Small intestine (tissue), 7 donors: ENCODE measurements around the gene CFAP52. TPM values are rescaled to one million over a fixed set of nuclear protein-coding genes. Genes with fewer than 3 reads are reported as not detected.

Source experiments
- DNase-seq, 2 donors: peaks; one replicate each; pipeline versions ENCODE4 v3.0.0 to v3.0.0-alpha.2; 2013
- FAIRE-seq: peaks from 2 replicates; lab custom pipeline; 2012; peaks lifted over from hg19 to GRCh38; lab: Jason Lieb, UNC
- H3K27ac ChIP-seq, 3 donors: one replicate each; pipeline ENCODE4 v1.5.1; 2013; ENCODE audit warnings: low read length in 2 of 3, mild to moderate bottlenecking in 2 of 3, control low read depth in 1 of 3, inconsistent platforms in 1 of 3, low read depth in 1 of 3, moderate library complexity in 1 of 3
- H3K27me3 ChIP-seq, 3 donors: one replicate each; pipeline ENCODE4 v1.6.1; 2013; ENCODE audit warnings: low read length in 3 of 3, inconsistent platforms in 1 of 3; ENCODE audit not compliant: control insufficient read depth in 3 of 3, insufficient read depth in 3 of 3
- H3K36me3 ChIP-seq, 3 donors: one replicate each; pipeline ENCODE4 v1.6.1; 2013; ENCODE audit warnings: low read length in 3 of 3, inconsistent platforms in 1 of 3, low read depth in 1 of 3, mild to moderate bottlenecking in 1 of 3, moderate library complexity in 1 of 3; ENCODE audit not compliant: control insufficient read depth in 3 of 3, insufficient read depth in 2 of 3
- H3K4me1 ChIP-seq, 3 donors: one replicate each; pipeline ENCODE4 v1.6.1; 2013; ENCODE audit warnings: low read length in 2 of 3, inconsistent platforms in 1 of 3, low read depth in 1 of 3, mild to moderate bottlenecking in 1 of 3, moderate library complexity in 1 of 3; ENCODE audit not compliant: control insufficient read depth in 3 of 3, insufficient read depth in 2 of 3
- H3K4me3 ChIP-seq, 3 donors: one replicate each; pipeline ENCODE4 v1.5.1; 2013; ENCODE audit warnings: low read length in 3 of 3, control low read depth in 1 of 3, inconsistent platforms in 1 of 3, low read depth in 1 of 3, mild to moderate bottlenecking in 1 of 3, moderate library complexity in 1 of 3
- H3K9me3 ChIP-seq, 2 donors: one replicate each; pipeline ENCODE4 v1.6.1; 2013; ENCODE audit warnings: low read depth in 1 of 2, low read length in 1 of 2; ENCODE audit not compliant: control insufficient read depth in 2 of 2, insufficient read depth in 1 of 2
- WGBS, 3 donors: extraction: QIAGEN DNeasy Blood & Tissue Kit; methylation state at CpG; one replicate each; pipeline ENCODE4 v1.1.7; 2013; 5-methylcytosine and 5-hydroxymethylcytosine counted together
- polyA plus RNA-seq, 4 donors: library from polyadenylated mRNA; stranded (reverse) in 3 of 4; unstranded in 1 of 4; fragments of 200-250 nt in 3 of 4; fragments of 120-200 nt in 1 of 4; gene quantifications; one replicate each; pipeline versions ENCODE4 v1.2.1 to v1.2.3, GENCODE V29; 2013
- donor health status: healthy with polysubstance abuse.
- donor health status: control.
- donor health status: control.
- donor health status: Bipolar disorder and iron deficiency.
- donor health status: healthy.

Gene CFAP52
- polyA plus RNA-seq, 4 donors: 0.71 TPM; not detected in 3

DNA sequence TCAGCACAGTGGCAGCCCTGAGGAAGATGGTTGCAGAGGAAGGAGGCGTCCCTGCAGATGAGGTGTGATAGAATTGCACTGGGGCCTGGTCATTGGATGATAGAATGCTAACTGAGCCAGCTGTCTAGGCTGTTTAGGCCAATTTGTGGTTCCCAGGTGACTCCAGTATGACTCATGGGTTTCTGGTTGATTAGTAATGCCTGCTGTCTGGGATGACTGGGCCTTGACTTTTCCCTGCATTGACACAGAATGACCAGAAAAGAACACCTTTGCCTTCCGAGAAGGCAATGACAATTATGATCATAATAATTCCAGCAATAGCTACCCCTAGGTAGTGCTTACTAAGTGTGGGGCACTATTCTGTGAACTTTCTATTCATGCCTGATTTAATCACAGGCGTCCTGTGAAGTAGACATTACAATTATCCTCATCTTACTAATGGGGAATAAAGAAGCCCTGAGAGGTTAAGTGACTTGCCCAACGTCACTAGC lies 100.4 kb downstream of the CFAP52 start:
- WGBS, 3 donors: 82 to 90% (median 86%) methylated on average over 4 of the region's 4 CpGs
- H3K27ac ChIP-seq: no peak overlapping the region
- peaks cover 0 to 8% of the 10 kb centered on the region in 2 donors for H3K9me3 ChIP-seq
- H3K4me1 ChIP-seq: no peaks in the 10 kb centered on the region
- no peaks in the 10 kb centered on the region for H3K27me3 ChIP-seq
- DNase-seq (peak in 1 of 2 donors; percentile 8), FAIRE-seq (no peak)
- peaks cover 0 to 15% (median 0%) of the 10 kb centered on the region in 3 donors for H3K36me3 ChIP-seq
- no peak overlapping the region for H3K4me3 ChIP-seq

DNA sequence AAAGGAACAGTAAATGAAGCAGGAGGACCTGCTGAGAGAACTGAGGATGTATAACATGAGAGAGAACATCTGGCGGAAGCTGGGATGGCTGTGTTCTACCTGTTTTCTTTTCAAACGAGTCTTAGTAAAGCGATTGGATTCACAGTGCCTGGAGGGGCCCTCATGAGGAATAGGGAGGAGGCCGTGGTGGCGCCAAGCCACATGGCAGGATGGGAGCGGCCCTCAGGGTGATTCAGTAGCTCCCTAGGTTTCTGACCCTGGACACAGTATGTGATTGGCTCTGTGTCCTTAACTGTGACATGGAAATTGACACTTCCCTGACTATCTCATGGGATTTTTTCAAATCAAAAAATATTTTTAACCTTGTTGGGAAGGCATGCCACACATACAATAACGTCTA lies 101.0 kb downstream of the CFAP52 start:
- Histone ChIP-seq H3K4me3 (no peak overlapping the region), H3K27me3 (no peaks in the 10 kb centered on the region), H3K4me1 (no peaks in the 10 kb centered on the region), H3K27ac (no peak overlapping the region), H3K36me3 (peaks cover 0 to 15% (median 0%) of the 10 kb centered on the region in 3 donors), H3K9me3 (peaks cover 0 to 8% of the 10 kb centered on the region in 2 donors)
- FAIRE-seq (no peak), DNase-seq (no peak)
- 81 to 91% (median 89%) methylated on average over 7 of the region's 7 CpGs for WGBS, 3 donors

- DNase-seq (no peak), FAIRE-seq (no peak)
- WGBS, 3 donors: 79 to 93% (median 89%) methylated on average over 4 of the region's 4 CpGs
- no peaks in the 10 kb centered on the region for H3K4me1 ChIP-seq
- peaks cover 0 to 8% of the 10 kb centered on the region in 2 donors for H3K9me3 ChIP-seq
- peaks cover 0 to 17% (median 0%) of the 10 kb centered on the region in 3 donors for H3K36me3 ChIP-seq
- no peaks in the 10 kb centered on the region for H3K27me3 ChIP-seq
- no peak overlapping the region for H3K4me3 ChIP-seq
- H3K27ac ChIP-seq: no peak overlapping the region
These were observed 101.5 kb downstream of the CFAP52 start for GRCh38 chr17:9677896-9678295.

GRCh38 chr17:9684955-9685621 lies 108.6 kb downstream of the CFAP52 start:
- H3K36me3 ChIP-seq: peaks cover 0 to 12% (median 9%) of the 10 kb centered on the region in 3 donors
- H3K9me3 ChIP-seq: peaks cover 0 to 5% of the 10 kb centered on the region in 2 donors
- H3K4me3 ChIP-seq: no peak overlapping the region
- H3K4me1 ChIP-seq: no peaks in the 10 kb centered on the region
- FAIRE-seq (no peak), DNase-seq (no peak)
- H3K27me3 ChIP-seq: peaks cover 0 to 2% (median 0%) of the 10 kb centered on the region in 3 donors
- H3K27ac ChIP-seq: no peak overlapping the region
- WGBS, 3 donors: 84 to 85% (median 84%) methylated on average over 10 of the region's 10 CpGs

Other genes with a start within 250 kb of the CFAP52 start
- gene STX8, start 822 bp upstream of the CFAP52 start, polyA plus RNA-seq: 10 to 100 TPM; 35.3 to 72.2 (median 51.8) TPM
- gene USP43, start 68.9 kb downstream of the CFAP52 start, polyA plus RNA-seq: 10 to 100 TPM in 2 of 4 donors, 1 to 10 TPM in 2; 4.5 to 16.1 (median 8.3) TPM
- gene DHRS7C, start 214.9 kb downstream of the CFAP52 start, polyA plus RNA-seq: 1 to 10 TPM in 1 of 4 donors, under 1 TPM in 2, not detected in 1; 0.15 to 1.1 (median 0.50) TPM
- gene GSG1L2, start 245.4 kb downstream of the CFAP52 start, polyA plus RNA-seq: not detected
- 1 to 10 TPM in 3 of 4 donors, under 1 TPM in 1; 0.67 to 3.5 (median 3.2) TPM for gene GLP2R, start 249.3 kb downstream of the CFAP52 start, polyA plus RNA-seq